ENCODE data around the gene C20orf202. TPM values are rescaled to one million over a fixed set of nuclear protein-coding genes. Genes with fewer than 3 reads are reported as not detected.

The C20orf202 gene
- total RNA-seq, 4 donors from 2014 or later = 1.1 TPM; not detected in 3

- intact Hi-C loops (cut with DNase I) = no loop called here
- no peaks in the 10 kb centered on the region for H3K9me3 ChIP-seq
- no peak overlapping the region for H3K27ac ChIP-seq
- peaks cover 8 to 22% (median 12%) of the 10 kb centered on the region in 3 donors for H3K4me1 ChIP-seq
- H3K4me3 ChIP-seq = no peak overlapping the region
- WGBS, 2 donors = 36 to 51% methylated on average over 4 of the region's 4 CpGs
- TF ChIP-seq POLR2A (IDR thresholded peaks at IDR 0.05) = no peak
- TF ChIP-seq CTCF (IDR thresholded peaks at IDR 0.05) = no peak
- H3K27me3 ChIP-seq = peaks cover 0 to 37% (median 6%) of the 10 kb centered on the region in 4 donors
- peaks cover 0 to 7% (median 0%) of the 10 kb centered on the region in 3 donors for H3K36me3 ChIP-seq
- no peak for DNase-seq
These were observed 21.1 kb upstream of the C20orf202 start for GRCh38 chr20:1182106-1182505.

- 57% methylated on average over 5 to 6 of the region's 6 CpGs for WGBS, 2 donors
- intact Hi-C loops (cut with DNase I) = no loop called here
These were observed 20.1 kb upstream of the C20orf202 start for GRCh38 chr20:1183153-1183552.

GRCh38 chr20:1184260-1184637 is 19.0 kb upstream of the C20orf202 start:
- no peaks in the 10 kb centered on the region for H3K9me3 ChIP-seq
- intact Hi-C loops (cut with DNase I) = no loop called here
- peaks cover 0 to 41% (median 6%) of the 10 kb centered on the region in 4 donors for H3K27me3 ChIP-seq
- peak overlapping the region in 3 of 4 donors; percentile 49 to 74 (median 61) for H3K4me3 ChIP-seq
- no peaks in the 10 kb centered on the region for H3K36me3 ChIP-seq
- DNase-seq = no peak
- peaks cover 8 to 22% (median 12%) of the 10 kb centered on the region in 3 donors for H3K4me1 ChIP-seq
- 14 to 45% methylated on average over 5 to 8 of the region's 13 CpGs for WGBS, 2 donors
- TF ChIP-seq CTCF (IDR thresholded peaks at IDR 0.05) = no peak
- no peak for TF ChIP-seq POLR2A (IDR thresholded peaks at IDR 0.05)
- no peak overlapping the region for H3K27ac ChIP-seq

More at GRCh38 chr20:1183153-1183552, 20.1 kb upstream of the C20orf202 start:
- Histone ChIP-seq H3K36me3 (no peaks in the 10 kb centered on the region), H3K4me3 (no peak overlapping the region), H3K27me3 (peaks cover 0 to 41% (median 6%) of the 10 kb centered on the region in 4 donors), H3K9me3 (no peaks in the 10 kb centered on the region), H3K4me1 (peaks cover 8 to 22% (median 12%) of the 10 kb centered on the region in 3 donors), H3K27ac (no peak overlapping the region)
- no peak for TF ChIP-seq POLR2A (IDR thresholded peaks at IDR 0.05)
- TF ChIP-seq CTCF (IDR thresholded peaks at IDR 0.05) = no peak
- no peak for DNase-seq

GRCh38 chr20:1184638-1185315 is 18.5 kb upstream of the C20orf202 start, which contains the start of gene TMEM74B:
TMEM74B (minus strand) TSS chr20:1184981; CDS start chr20:1183801, 1,180 bp downstream.
- DNase-seq = no peak
- peaks cover 8 to 22% (median 12%) of the 10 kb centered on the region in 3 donors for H3K4me1 ChIP-seq
- no peak for TF ChIP-seq POLR2A (IDR thresholded peaks at IDR 0.05)
- TF ChIP-seq CTCF (IDR thresholded peaks at IDR 0.05) = no peak
- WGBS, 2 donors = 7% methylated on average over 11 of the region's 76 CpGs; no CpG with 5 or more reads in 1 of the 2 donors
- peak within 1 kb of the TSS; percentile 38 to 74 (median 55) for H3K4me3 ChIP-seq
- peak within 1 kb of the TSS in 2 of 4 donors; percentile 34 to 50 for H3K27ac ChIP-seq
- no peaks in the 10 kb centered on the region for H3K36me3 ChIP-seq
- H3K27me3 ChIP-seq = peaks cover 0 to 45% (median 6%) of the 10 kb centered on the region in 4 donors
- no peaks in the 10 kb centered on the region for H3K9me3 ChIP-seq
- intact Hi-C loops (cut with DNase I) = no loop called here

- DNase-seq = no peak
- Histone ChIP-seq H3K27ac (peak overlapping the region in 2 of 4 donors; percentile 34 to 50), H3K4me3 (peak overlapping the region; percentile 38 to 74 (median 55)), H3K36me3 (no peaks in the 10 kb centered on the region), H3K4me1 (peaks cover 8 to 22% (median 12%) of the 10 kb centered on the region in 3 donors), H3K27me3 (peaks cover 0 to 47% (median 6%) of the 10 kb centered on the region in 4 donors), H3K9me3 (no peaks in the 10 kb centered on the region)
- WGBS, 2 donors = no CpG with 5 or more reads among the region's 54 CpGs
- no peak for TF ChIP-seq POLR2A (IDR thresholded peaks at IDR 0.05)
- no peak for TF ChIP-seq CTCF (IDR thresholded peaks at IDR 0.05)
- intact Hi-C loops (cut with DNase I) = no loop called here
These were observed 17.9 kb upstream of the C20orf202 start for GRCh38 chr20:1185316-1185741.
